HepG2 (cell line): Measurements from ENCODE around the gene NUTF2. TPM values are rescaled to one million over a fixed set of nuclear protein-coding genes. Genes with fewer than 3 reads are reported as not detected.

Source experiments
- AHDC1 ChIP-seq: sonication (generic); formaldehyde crosslinking; IDR thresholded peaks from 2 replicates; pipeline ENCODE4 v1.5.1; 2020; ENCODE audit warnings: mild to moderate bottlenecking, missing genetic modification reagents, borderline replicate concordance
- CEBPG ChIP-seq: IDR thresholded peaks from 2 replicates; pipeline ENCODE4 v1.6.1; 2016
- ERF ChIP-seq: IDR thresholded peaks from 2 replicates; pipeline ENCODE4 v1.6.1; 2018; ENCODE audit warnings: missing biosample characterization, missing genetic modification reagents
- FOXP4 ChIP-seq: sonication (generic); formaldehyde crosslinking; IDR thresholded peaks from 2 replicates; pipeline ENCODE4 v1.4.0; 2020; ENCODE audit warnings: missing genetic modification reagents
- HNF1B ChIP-seq: sonication (generic); formaldehyde crosslinking; IDR thresholded peaks from 2 replicates; pipeline ENCODE4 v1.5.1; 2020; ENCODE audit warnings: mild to moderate bottlenecking, moderate library complexity, missing genetic modification reagents
- IKZF5 ChIP-seq: IDR thresholded peaks from 2 replicates; pipeline ENCODE4 v1.6.1; 2018; ENCODE audit warnings: missing genetic modification reagents, mild to moderate bottlenecking, missing compliant biosample characterization
- JUND ChIP-seq: sonication (generic); formaldehyde crosslinking; IDR thresholded peaks from 2 replicates; pipeline ENCODE4 v1.8.0; 2022; ENCODE audit warnings: mild to moderate bottlenecking, missing genetic modification reagents
- NR0B2 ChIP-seq: sonication (generic); formaldehyde crosslinking; IDR thresholded peaks from 2 replicates; pipeline ENCODE4 v1.4.0; 2020; ENCODE audit warnings: mild to moderate bottlenecking, missing genetic modification reagents
- POGZ ChIP-seq: sonication (generic); formaldehyde crosslinking; IDR thresholded peaks from 2 replicates; pipeline ENCODE4 v1.4.0; 2020; ENCODE audit warnings: mild to moderate bottlenecking, missing genetic modification reagents
- PRDM10 ChIP-seq: sonication (generic); formaldehyde crosslinking; IDR thresholded peaks from 2 replicates; pipeline ENCODE4 v1.4.0; 2020; ENCODE audit warnings: low read depth, missing genetic modification reagents
- SRY ChIP-seq: sonication (generic); formaldehyde crosslinking; IDR thresholded peaks from 2 replicates; pipeline ENCODE4 v1.8.0; 2022; ENCODE audit warnings: mild to moderate bottlenecking, missing genetic modification reagents
- YEATS4 ChIP-seq: sonication (generic); formaldehyde crosslinking; IDR thresholded peaks from 2 replicates; pipeline ENCODE4 v1.4.0; 2020; ENCODE audit warnings: missing genetic modification reagents, borderline replicate concordance
- ZNF788 ChIP-seq: sonication (generic); formaldehyde crosslinking; IDR thresholded peaks from 2 replicates; pipeline ENCODE4 v1.5.0; 2020; ENCODE audit warnings: mild to moderate bottlenecking, missing genetic modification reagents, borderline replicate concordance
- ZSCAN22 ChIP-seq: sonication (generic); formaldehyde crosslinking; IDR thresholded peaks from 2 replicates; pipeline ENCODE4 v1.4.0; 2020; ENCODE audit warnings: mild to moderate bottlenecking, missing genetic modification reagents
- polyA plus RNA-seq, 8 experiments: library from polyadenylated mRNA; depleted of rRNA in 3 of 8; stranded (reverse) in 7 of 8; unstranded in 1 of 8; fragments of >200 nt; fragmentation: Illumina TruSeq in 4 of 8; extraction: Trizol in 4 of 8; gene quantifications; 2 replicates each; pipeline versions ENCODE4 v1.2.1 to v1.2.3, GENCODE V29; 2011 to 2016; ENCODE audit warnings: low read depth in 4 of 8, missing spikeins in 1 of 8, mixed read lengths in 1 of 8; ENCODE audit not compliant: insufficient read depth in 1 of 8
- total RNA-seq, 5 experiments: library from RNA; depleted of rRNA; stranded (reverse); fragments of >200 nt; fragmentation: Illumina TruSeq; extraction: Trizol; gene quantifications; 2 replicates each; pipeline ENCODE4 v1.2.3, GENCODE V29; 2016; ENCODE audit warnings: low read depth in 1 of 5

NUTF2 gene
- total and polyA plus RNA-seq, 2 of the 13 experiments (the other 11 are each of a cell fraction or from before 2014, with no cell fraction given) = 168 to 214 TPM

GRCh38 chr16:67804853-67805542, 41.7 kb upstream of the NUTF2 start (continued):
- TF ChIP-seq ERF (CRISPR knock-in tag) (no peak; the same call in 1 of the 2 replicates), AHDC1 (no peak), ZNF788 (CRISPR knock-in tag) (no peak), NR0B2 (CRISPR knock-in tag) (no peak), SRY (no peak), ZSCAN22 (CRISPR knock-in tag) (no peak), FOXP4 (CRISPR knock-in tag) (0 out of 2 replicates have a peak, but pooled peaks have one; percentile 14), CEBPG (no peak), IKZF5 (CRISPR knock-in tag) (no peak), PRDM10 (CRISPR knock-in tag) (0 out of 2 replicates have a peak, but pooled peaks have one; percentile 22), POGZ (no peak), HNF1B (CRISPR knock-in tag) (no peak), JUND (CRISPR knock-in tag) (no peak), YEATS4 (CRISPR knock-in tag) (no peak)
